SK-N-SH treated with all-trans-retinoic acid at 6 μM for 48 hours (cell line): ENCODE data around the gene LIN28B.
A peak's percentile ranks its signal among the peaks of the same experiment; 100 is the strongest.
"Not testable (repeated sequence)": the region's sequence is repeated elsewhere in the genome, so short reads cannot be mapped to it uniquely, and the experiment has no call there.

Experiments used
- ATAC-seq: fragments of 200-7000 bp; cut with Tn5 transposase; 3 replicates; pipeline ENCODE4 v1.9.1; 2020; ENCODE audit warnings: mild to moderate bottlenecking, moderate library complexity
- ARNTL ChIP-seq: fragments of 450-650 bp; formaldehyde crosslinking; IDR thresholded peaks from 2 replicates; pipeline ENCODE4 v1.5.0; 2020; ENCODE audit warnings: low read depth, mild to moderate bottlenecking, moderate library complexity, borderline replicate concordance
- BACH2 ChIP-seq: fragments of 250-450 bp; sonication (Bioruptor Pico); IDR thresholded peaks from 2 replicates; pipeline ENCODE4 v1.9.0; 2021; ENCODE audit warnings: mild to moderate bottlenecking, borderline replicate concordance
- CREB5 ChIP-seq: fragments of 250-450 bp; sonication (Bioruptor Pico); IDR thresholded peaks from 2 replicates; pipeline ENCODE4 v1.5.1; 2020; ENCODE audit warnings: low read depth, mild to moderate bottlenecking, moderate library complexity
- CSDC2 ChIP-seq: fragments of 250-450 bp; sonication (Bioruptor Pico); IDR thresholded peaks from 2 replicates; pipeline ENCODE4 v1.5.0; 2020; ENCODE audit warnings: mild to moderate bottlenecking, moderate library complexity
- ESRRG ChIP-seq: fragments of 250-450 bp; sonication (Bioruptor Pico); IDR thresholded peaks from 2 replicates; pipeline ENCODE4 v1.6.1; 2021; ENCODE audit warnings: mild to moderate bottlenecking
- GLIS3 ChIP-seq: fragments of 250-450 bp; sonication (Bioruptor Pico); IDR thresholded peaks from 2 replicates; pipeline ENCODE4 v1.5.0; 2020; ENCODE audit warnings: mild to moderate bottlenecking, moderate library complexity
- ISL1 ChIP-seq: fragments of 250-450 bp; sonication (Bioruptor Pico); IDR thresholded peaks from 2 replicates; pipeline ENCODE4 v2.1.2; 2022; ENCODE audit warnings: mild to moderate bottlenecking, moderate library complexity
- OSR1 ChIP-seq: fragments of 250-450 bp; sonication (Bioruptor Pico); IDR thresholded peaks from 2 replicates; pipeline ENCODE4 v1.8.0; 2022; ENCODE audit warnings: moderate library complexity, mild to moderate bottlenecking, inconsistent platforms
- POU6F1 ChIP-seq: fragments of 250-450 bp; sonication (Bioruptor Pico); IDR thresholded peaks from 2 replicates; pipeline ENCODE4 v1.8.0; 2021; ENCODE audit warnings: low read depth, mild to moderate bottlenecking, moderate library complexity, borderline replicate concordance
- RARB ChIP-seq: fragments of 250-450 bp; sonication (Bioruptor Pico); IDR thresholded peaks from 2 replicates; pipeline ENCODE4 v1.8.0; 2021; ENCODE audit warnings: mild to moderate bottlenecking, moderate library complexity
- SNAI2 ChIP-seq: fragments of 250-450 bp; sonication (Bioruptor Pico); IDR thresholded peaks from 2 replicates; pipeline ENCODE4 v1.5.0; 2020; ENCODE audit warnings: mild to moderate bottlenecking, moderate library complexity
- TCF4 ChIP-seq: fragments of 250-450 bp; sonication (Bioruptor Pico); IDR thresholded peaks from 2 replicates; pipeline ENCODE4 v1.8.0; 2021; ENCODE audit warnings: mild to moderate bottlenecking, moderate library complexity, borderline replicate concordance
- TOX ChIP-seq: fragments of 250-450 bp; sonication (Bioruptor Pico); IDR thresholded peaks from 2 replicates; pipeline ENCODE4 v1.8.0; 2021; ENCODE audit warnings: mild to moderate bottlenecking, moderate library complexity, borderline replicate concordance
- TSHZ2 ChIP-seq: fragments of 250-450 bp; sonication (Bioruptor Pico); IDR thresholded peaks from 2 replicates; pipeline ENCODE4 v1.5.0; 2020; ENCODE audit warnings: mild to moderate bottlenecking, moderate library complexity
- ZFP3 ChIP-seq: fragments of 250-450 bp; sonication (Bioruptor Pico); IDR thresholded peaks from 2 replicates; pipeline ENCODE4 v1.5.0; 2020; ENCODE audit warnings: mild to moderate bottlenecking, moderate library complexity
- ZFP30 ChIP-seq: fragments of 450-650 bp; formaldehyde crosslinking; IDR thresholded peaks from 2 replicates; pipeline ENCODE4 v1.5.0; 2022; ENCODE audit warnings: mild to moderate bottlenecking, moderate library complexity
- ZNF565 ChIP-seq: fragments of 450-650 bp; formaldehyde crosslinking; conservative IDR thresholded peaks from 2 replicates; pipeline ENCODE4 v1.5.0; 2020; ENCODE audit warnings: low read depth, mild to moderate bottlenecking, moderate library complexity
- ZNF8 ChIP-seq: fragments of 450-650 bp; formaldehyde crosslinking; IDR thresholded peaks from 2 replicates; pipeline ENCODE4 v1.5.0; 2020; ENCODE audit warnings: mild to moderate bottlenecking, moderate library complexity
- TF ChIP-seq, protein P1 (sequence below): fragments of 250-450 bp; sonication (Bioruptor Pico); IDR thresholded peaks from 2 replicates; pipeline ENCODE4 v1.8.0; 2020; ENCODE audit warnings: mild to moderate bottlenecking, moderate library complexity, borderline replicate concordance

Gene LIN28B

GRCh38 chr6:104987218-104987617, 30.3 kb downstream of the LIN28B start:
- no peak for ATAC-seq
- TF ChIP-seq OSR1 (CRISPR knock-in tag) (no peak), ZFP30 (CRISPR knock-in tag) (no peak), BACH2 (CRISPR knock-in tag) (no peak), ESRRG (CRISPR knock-in tag) (no peak), GLIS3 (CRISPR knock-in tag) (no peak), TCF4 (CRISPR knock-in tag) (no peak), ARNTL (no peak), POU6F1 (CRISPR knock-in tag) (no peak)

GRCh38 chr6:104990085-104990484, 33.2 kb downstream of the LIN28B start:
- ATAC-seq: no peak
- TF ChIP-seq ZFP3 (CRISPR knock-in tag): no peak
- TF ChIP-seq POU6F1 (CRISPR knock-in tag): no peak
- TF ChIP-seq, protein P1, sequence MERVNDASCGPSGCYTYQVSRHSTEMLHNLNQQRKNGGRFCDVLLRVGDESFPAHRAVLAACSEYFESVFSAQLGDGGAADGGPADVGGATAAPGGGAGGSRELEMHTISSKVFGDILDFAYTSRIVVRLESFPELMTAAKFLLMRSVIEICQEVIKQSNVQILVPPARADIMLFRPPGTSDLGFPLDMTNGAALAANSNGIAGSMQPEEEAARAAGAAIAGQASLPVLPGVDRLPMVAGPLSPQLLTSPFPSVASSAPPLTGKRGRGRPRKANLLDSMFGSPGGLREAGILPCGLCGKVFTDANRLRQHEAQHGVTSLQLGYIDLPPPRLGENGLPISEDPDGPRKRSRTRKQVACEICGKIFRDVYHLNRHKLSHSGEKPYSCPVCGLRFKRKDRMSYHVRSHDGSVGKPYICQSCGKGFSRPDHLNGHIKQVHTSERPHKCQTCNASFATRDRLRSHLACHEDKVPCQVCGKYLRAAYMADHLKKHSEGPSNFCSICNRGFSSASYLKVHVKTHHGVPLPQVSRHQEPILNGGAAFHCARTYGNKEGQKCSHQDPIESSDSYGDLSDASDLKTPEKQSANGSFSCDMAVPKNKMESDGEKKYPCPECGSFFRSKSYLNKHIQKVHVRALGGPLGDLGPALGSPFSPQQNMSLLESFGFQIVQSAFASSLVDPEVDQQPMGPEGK: no peak
- TF ChIP-seq ESRRG (CRISPR knock-in tag): no peak
- TF ChIP-seq ARNTL: no peak
- no peak for TF ChIP-seq RARB
- no peak for TF ChIP-seq ISL1 (CRISPR knock-in tag)
- no peak for TF ChIP-seq ZNF8 (CRISPR knock-in tag)
- TF ChIP-seq, all 23 proteins: peak for 0

DNA sequence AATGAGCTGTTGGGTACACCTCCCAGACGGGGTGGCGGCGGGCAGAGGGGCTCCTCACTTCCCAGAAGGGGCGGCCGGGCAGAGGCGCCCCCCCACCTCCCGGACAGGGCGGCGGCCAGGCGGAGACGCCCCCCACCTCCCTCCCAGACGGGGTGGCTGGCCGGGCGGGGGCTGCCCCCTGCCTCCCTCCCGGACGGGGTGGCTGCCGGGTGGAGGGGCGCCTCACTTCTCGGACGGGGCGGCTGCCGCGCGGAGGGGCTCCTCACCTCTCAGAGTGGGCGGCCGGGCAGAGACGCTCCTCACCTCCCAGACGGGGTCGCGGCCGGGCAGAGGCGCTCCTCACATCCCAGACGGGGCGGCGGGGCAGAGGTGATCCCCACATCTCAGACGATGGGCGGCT, 34.2 kb downstream of the LIN28B start:
- ATAC-seq: not testable (repeated sequence)

DNA sequence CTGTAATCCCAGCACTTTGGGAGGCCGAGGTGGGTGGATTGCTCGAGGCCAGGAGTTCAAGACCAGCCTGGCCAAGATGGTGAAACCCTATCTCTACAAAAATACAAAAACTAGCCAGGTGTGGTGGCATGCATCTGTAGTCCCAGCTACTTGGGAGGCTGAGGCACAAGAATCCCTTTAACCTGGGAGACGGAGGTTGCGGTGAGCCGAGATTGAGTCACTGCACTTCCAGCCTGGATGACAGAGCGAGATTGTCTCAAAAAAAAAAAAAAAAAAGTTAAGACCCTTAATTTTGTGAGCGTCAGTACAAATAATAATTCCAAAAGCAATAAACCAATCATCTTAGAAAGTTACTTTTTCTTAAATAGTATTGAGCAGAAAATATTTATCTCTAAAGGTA, 36.7 kb downstream of the LIN28B start:
- not testable (repeated sequence) for ATAC-seq

GRCh38 chr6:104995989-104996617, 39.2 kb downstream of the LIN28B start:
- peak; percentile 92 for ATAC-seq
- TF ChIP-seq ISL1 (CRISPR knock-in tag) (peak; percentile 34; the same call in 1 of the 2 replicates), CREB5 (CRISPR knock-in tag) (no peak)

- TF ChIP-seq ESRRG (CRISPR knock-in tag) (no peak), SNAI2 (CRISPR knock-in tag) (no peak), ZNF565 (CRISPR knock-in tag) (no peak), ZFP30 (CRISPR knock-in tag) (no peak), OSR1 (CRISPR knock-in tag) (no peak), ARNTL (no peak)
- ATAC-seq: no peak
These were observed 44.2 kb downstream of the LIN28B start for GRCh38 chr6:105001063-105001462.

DNA sequence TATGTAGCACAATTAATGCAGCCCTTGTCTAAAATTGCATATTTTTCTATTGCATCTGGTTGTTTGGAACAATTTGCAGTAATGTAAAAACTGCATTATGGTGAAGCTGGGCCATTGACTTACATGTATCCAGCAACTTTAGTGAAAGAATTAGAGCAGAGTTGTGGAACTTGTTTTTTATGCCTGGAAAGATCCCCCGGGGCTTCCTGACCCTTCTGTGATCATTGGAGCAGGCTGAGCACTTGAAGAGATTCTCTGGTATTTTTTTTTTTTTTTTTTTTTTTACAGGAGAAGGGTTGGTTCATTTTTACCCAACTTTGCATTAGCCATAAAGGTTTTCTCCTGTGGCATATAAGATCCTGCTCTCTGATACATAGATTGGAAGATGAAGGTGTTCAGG, 45.0 kb downstream of the LIN28B start:
- ATAC-seq: no peak
- TF ChIP-seq CSDC2 (no peak), ESRRG (CRISPR knock-in tag) (no peak), BACH2 (CRISPR knock-in tag) (no peak), TCF4 (CRISPR knock-in tag) (no peak), GLIS3 (CRISPR knock-in tag) (no peak), RARB (no peak), TSHZ2 (CRISPR knock-in tag) (no peak), ZFP3 (CRISPR knock-in tag) (no peak), ZFP30 (CRISPR knock-in tag) (no peak), ZNF8 (CRISPR knock-in tag) (no peak), TOX (CRISPR knock-in tag) (no peak), OSR1 (CRISPR knock-in tag) (no peak)
- TF ChIP-seq, protein P1: no peak
